HG03575 (cell line): Measurements from ENCODE around the gene NR1H2.

Experiments used
- ATAC-seq: cut with Tn5 transposase; IDR thresholded peaks from one replicate; pipeline ENCODE4 v1.9.1; 2021; ENCODE audit not compliant: unreplicated experiment, insufficient number of reproducible peaks, low FRiP score; ENCODE audit errors: extremely low read depth

The NR1H2 gene

DNA sequence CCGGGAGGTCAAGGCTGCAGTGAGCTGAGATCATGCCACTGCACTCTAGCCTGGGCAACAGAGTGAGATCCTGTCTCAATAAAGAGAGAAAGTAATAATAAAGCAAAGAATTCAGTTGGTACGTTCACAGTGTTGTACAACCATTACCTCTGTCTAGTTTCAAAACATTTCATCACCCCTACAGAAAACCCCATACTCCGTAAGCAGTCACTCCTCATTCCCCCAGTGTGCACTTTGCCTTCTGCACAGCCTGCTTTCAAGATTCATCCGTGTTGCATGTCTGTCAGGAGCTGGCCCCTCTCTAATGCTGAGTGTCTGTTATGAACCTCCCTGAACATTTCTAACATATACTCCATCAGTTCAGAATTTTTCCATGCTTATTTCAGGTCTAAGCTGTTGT, 17.3 kb downstream of the NR1H2 start:
- no peak for ATAC-seq

DNA sequence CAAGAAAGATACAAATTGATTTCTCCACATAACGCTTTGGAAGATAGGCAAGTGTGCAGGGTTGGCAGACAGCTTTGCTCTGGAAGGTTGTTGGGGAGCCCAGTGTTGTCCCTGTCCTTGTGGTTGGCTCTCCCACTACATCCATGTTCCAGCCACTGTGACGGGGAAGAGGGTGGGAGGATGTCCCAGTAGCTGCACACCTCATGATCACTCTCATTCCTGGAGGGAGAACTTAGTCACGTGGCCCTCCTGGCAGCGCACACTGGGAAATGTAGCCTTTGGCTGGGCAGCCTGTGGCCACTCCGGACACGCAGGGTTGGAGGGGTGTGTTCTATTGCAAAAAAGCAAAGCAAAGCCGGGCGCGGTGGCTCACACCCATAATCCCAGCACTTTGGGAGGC, 17.8 kb downstream of the NR1H2 start:
- ATAC-seq: no peak

DNA sequence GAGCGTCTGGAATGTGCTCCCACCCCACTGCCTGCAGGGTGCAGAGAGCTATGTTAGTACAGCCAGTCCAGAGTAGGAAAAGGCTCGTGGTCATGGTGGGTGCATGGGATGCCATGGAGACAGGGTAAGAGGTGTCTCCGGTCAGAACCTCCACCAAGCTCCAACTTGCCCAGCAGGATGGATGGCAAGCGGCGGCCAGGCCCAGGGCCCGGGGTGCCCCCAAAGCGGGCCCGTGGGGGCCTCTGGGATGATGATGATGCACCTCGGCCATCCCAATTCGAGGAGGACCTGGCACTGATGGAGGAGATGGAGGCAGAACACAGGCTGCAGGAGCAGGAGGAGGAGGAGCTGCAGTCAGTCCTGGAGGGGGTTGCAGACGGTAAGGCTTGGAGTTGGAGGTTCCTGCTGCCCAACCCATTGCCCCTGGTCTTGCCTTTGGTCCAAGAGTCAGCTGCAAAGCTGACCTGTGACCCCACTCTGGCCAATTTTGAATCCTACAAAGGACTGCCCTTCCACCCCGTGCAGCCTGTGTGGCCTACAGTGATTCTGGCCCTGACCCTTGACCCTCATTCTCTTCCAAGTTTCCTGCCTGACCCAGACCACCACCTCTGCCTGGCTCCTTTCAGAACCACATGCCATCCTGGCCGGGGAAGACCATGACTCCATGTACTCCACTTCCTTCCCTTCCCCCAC, 22.6 kb downstream of the NR1H2 start:
- ATAC-seq: no peak

DNA sequence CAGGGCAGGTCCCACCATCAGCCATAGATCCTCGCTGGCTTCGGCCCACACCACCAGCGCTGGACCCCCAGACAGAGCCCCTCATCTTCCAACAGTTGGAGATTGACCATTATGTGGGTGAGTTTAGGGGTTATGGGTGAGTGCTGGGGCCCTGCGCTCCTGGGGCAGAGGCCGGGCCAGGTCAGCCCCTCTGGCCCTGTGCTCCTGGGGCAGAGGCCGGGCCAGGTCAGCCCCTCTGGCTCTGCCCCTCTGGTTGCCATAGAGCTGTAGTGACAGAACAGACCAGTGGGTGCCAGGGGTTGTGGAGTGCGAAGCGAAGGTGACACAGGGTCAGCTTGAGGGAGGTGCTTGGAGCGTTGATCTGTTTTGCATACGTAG, 23.1 kb downstream of the NR1H2 start:
- ATAC-seq: no peak

DNA sequence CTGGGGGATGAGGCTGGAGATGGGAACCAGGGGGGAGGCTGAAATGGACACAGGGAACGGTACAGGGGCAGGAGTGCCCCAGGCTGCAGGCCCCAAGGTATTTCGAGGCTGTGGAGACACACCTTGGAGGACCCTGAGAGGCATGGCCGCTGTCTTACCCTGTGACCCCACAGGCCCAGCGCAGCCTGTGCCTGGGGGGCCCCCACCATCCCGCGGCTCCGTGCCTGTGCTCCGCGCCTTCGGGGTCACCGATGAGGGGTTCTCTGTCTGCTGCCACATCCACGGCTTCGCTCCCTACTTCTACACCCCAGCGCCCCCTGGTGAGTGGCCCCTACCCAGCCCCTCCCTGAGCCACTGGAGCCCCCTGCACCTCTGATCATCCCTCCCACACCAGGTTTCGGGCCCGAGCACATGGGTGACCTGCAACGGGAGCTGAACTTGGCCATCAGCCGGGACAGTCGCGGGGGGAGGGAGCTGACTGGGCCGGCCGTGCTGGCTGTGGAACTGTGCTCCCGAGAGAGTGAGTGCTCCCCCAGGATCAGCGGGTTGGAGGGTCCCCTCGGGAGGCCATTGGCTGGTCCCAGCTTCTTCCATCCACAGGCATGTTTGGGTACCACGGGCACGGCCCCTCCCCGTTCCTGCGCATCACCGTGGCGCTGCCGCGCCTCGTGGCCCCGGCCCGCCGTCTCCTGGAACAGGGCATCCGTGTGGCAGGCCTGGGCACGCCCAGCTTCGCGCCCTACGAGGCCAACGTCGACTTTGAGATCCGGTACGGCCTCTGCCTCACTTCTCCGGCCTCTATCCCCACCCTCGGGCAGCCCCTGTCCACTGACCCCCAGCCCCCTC, 25.6 kb downstream of the NR1H2 start:
- ATAC-seq: no peak

DNA sequence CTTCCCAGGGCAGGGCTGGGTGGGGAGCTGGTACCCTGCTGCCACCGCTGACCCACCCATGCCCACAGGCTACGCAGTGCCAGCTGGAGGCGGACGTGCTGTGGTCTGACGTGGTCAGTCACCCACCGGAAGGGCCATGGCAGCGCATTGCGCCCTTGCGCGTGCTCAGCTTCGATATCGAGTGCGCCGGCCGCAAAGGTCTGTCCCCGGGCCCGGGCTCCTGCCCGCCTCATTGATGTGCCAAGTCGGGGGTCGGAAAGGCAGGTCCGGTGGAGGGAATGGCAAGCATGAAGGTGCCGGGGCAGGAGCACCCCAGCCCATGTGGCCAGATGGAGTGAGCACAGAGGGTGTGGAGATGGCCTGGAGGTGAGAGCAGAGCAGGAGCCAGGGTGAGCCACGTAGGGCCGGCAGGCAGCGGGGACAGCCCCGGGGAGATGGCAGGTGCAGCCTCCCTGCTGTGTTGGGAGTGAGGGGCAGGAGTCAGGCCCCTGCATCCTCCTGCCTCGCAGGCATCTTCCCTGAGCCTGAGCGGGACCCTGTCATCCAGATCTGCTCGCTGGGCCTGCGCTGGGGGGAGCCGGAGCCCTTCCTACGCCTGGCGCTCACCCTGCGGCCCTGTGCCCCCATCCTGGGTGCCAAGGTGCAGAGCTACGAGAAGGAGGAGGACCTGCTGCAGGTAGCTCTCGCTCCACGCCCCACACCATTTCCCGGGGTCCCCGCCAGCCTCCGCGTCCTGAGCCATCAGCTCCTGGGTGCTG, 26.5 kb downstream of the NR1H2 start:
- no peak for ATAC-seq

DNA sequence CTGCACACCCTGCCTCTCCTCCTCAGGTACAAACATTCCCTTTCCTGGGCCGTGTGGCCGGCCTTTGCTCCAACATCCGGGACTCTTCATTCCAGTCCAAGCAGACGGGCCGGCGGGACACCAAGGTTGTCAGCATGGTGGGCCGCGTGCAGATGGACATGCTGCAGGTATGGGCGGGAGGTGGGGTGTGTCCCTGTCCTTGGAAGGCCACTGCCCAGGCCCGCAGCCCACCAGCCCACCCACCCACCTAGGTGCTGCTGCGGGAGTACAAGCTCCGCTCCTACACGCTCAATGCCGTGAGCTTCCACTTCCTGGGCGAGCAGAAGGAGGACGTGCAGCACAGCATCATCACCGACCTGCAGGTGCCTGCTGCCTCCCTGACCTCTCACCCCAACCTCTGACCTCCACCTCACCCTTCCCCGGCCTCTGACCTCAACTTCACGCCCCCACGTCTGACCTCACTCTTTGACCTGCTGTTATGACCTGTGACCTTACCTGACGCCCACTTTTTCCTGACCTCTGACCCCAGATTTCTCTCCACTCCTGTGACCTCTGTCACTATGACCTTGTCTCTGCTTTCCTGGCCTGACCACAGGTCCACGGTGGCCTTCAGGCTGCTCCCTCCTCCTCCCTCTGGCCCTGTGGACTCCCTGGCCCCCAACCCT, 30.0 kb downstream of the NR1H2 start:
- ATAC-seq: no peak

DNA sequence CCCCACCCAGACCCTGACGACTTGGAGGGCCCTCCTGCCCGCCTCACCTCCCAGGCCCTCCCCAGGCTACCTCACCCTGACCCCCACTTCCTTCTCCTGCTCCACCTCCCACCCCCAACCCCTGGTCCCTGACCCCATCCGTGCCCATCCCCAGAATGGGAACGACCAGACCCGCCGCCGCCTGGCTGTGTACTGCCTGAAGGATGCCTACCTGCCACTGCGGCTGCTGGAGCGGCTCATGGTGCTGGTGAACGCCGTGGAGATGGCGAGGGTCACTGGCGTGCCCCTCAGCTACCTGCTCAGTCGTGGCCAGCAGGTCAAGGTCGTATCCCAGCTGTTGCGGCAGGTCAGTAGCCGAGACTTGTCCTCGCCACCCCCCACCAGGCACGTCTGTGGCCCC, 30.6 kb downstream of the NR1H2 start:
- no peak for ATAC-seq

DNA sequence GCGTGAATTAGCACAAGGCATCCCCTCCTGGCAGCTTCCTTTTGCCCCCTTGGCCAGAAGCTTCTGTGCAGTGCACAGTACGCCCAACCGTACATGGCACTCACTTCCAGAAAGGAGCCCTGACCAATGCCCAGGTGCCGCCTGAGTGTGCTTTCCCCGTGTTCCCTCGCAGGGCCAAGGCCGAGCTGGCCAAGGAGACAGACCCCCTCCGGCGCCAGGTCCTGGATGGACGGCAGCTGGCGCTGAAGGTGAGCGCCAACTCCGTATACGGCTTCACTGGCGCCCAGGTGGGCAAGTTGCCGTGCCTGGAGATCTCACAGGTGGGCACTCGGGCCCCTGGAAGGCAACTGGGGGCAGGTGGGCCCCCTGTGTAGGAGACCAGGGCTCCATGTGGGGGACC, 33.1 kb downstream of the NR1H2 start:
- ATAC-seq: no peak

DNA sequence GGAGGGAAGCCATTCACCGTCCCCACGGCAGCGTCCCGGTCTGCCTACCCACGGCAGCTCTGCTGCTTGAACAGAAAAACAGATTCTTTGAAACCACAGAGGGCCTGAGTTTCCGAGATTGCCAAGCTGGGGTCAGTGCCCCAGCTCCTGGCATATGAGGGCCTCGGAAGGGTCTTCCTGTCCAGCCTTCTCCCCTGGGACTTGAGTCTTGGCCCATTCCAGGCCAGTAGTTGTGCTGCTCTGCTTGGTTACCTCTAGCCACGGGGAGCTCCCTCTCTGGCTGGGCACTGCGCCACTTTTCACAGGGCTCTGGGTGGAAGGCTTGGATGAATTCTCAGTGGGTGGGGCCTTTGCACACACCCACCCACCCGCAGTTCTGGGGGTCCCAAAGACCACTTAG, 33.9 kb downstream of the NR1H2 start:
- no peak for ATAC-seq

DNA sequence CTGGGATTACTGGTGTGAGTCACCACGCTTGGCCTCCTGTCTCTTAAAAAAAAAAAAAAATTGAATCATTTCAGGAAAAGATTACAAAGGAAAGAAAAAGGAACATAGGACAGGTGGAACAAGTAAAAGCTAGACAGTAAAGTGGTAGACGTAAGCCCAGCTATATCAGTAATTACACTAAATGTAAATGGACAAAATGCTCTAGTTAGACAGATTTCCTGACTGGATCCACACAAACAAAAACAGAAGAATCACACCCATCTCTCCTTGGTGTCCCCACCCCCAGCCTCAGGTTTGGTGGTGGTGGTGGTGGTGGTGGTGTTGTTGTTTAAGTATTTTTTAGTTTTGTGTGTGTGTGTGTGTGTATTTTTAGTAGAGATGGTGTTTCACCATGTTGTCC, 36.2 kb downstream of the NR1H2 start:
- no peak for ATAC-seq

DNA sequence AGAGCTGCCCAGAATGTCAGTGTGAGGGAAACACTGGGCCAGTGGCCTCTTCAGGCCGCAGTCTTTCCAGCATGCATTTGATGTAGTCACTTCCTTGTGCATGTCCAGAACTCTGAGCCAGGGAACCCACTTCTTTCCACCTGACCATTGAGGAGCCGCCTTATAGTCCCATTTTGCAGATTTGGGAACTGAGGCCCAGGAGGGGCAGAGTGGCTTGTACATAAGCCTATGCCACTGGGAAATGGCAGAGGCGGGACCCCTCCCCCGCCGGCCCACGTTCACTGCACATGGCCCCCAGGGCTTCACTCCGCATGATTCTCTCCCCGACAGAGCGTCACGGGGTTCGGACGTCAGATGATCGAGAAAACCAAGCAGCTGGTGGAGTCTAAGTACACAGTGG, 36.8 kb downstream of the NR1H2 start:
- ATAC-seq: no peak

DNA sequence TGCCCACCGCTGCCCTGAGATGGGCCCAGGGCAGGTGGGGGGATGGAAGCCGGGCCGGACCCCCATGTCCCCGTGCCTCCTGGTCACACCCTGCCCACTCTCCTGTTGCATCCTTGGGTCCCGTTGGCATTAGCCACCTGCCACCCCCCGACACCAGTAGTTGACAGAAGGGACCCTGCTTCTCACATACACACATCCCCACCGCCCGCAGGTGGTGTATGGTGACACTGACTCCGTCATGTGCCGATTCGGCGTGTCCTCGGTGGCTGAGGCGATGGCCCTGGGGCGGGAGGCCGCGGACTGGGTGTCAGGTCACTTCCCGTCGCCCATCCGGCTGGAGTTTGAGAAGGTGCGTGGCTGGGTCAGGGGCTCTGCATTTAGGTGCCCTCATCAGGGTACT, 37.3 kb downstream of the NR1H2 start:
- no peak for ATAC-seq

DNA sequence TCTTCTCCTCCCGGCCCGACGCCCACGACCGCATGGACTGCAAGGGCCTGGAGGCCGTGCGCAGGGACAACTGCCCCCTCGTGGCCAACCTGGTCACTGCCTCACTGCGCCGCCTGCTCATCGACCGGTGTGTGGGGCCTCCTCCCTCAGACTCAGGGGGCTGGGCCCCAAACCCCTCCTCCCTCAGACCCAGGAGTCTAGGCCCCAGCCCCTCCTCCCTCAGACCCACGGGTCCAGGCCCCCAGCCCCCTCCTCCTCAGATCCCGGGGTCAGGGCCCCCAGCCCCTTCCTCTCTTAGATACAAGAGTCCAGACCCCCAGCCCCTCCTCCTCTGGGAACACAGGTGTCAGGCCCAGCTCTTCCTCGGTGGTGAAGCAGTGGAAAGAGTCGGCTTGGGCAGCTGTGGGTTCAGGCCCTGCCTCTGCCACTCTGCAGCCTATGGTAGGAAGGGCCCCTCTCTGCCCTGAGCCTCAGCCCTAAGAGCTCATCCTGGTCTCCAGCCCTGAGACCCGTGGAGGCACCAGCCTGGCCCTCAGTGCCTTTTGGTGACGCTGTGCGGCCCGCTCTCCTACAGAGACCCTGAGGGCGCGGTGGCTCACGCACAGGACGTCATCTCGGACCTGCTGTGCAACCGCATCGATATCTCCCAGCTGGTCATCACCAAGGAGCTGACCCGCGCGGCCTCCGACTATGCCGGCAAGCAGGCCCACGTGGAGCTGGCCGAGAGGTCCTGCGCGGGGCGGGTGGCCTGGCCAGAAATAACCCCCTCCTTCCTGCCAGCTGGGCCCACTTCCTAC, 38.8 kb downstream of the NR1H2 start:
- ATAC-seq: no peak

DNA sequence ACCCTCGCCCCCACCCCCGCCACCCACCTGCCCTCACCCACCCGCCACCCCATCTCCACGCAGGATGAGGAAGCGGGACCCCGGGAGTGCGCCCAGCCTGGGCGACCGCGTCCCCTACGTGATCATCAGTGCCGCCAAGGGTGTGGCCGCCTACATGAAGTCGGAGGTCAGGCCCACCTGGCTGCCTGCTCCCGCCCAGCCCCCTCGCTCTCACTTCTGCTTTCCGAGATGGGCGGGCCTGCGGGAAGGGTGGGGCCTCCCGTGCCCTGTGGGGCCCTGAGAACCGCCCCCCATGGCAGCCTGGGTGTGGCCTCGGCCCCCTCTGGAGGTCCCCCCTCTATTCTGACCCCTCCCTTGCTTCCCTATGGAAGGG, 39.4 kb downstream of the NR1H2 start:
- no peak for ATAC-seq

DNA sequence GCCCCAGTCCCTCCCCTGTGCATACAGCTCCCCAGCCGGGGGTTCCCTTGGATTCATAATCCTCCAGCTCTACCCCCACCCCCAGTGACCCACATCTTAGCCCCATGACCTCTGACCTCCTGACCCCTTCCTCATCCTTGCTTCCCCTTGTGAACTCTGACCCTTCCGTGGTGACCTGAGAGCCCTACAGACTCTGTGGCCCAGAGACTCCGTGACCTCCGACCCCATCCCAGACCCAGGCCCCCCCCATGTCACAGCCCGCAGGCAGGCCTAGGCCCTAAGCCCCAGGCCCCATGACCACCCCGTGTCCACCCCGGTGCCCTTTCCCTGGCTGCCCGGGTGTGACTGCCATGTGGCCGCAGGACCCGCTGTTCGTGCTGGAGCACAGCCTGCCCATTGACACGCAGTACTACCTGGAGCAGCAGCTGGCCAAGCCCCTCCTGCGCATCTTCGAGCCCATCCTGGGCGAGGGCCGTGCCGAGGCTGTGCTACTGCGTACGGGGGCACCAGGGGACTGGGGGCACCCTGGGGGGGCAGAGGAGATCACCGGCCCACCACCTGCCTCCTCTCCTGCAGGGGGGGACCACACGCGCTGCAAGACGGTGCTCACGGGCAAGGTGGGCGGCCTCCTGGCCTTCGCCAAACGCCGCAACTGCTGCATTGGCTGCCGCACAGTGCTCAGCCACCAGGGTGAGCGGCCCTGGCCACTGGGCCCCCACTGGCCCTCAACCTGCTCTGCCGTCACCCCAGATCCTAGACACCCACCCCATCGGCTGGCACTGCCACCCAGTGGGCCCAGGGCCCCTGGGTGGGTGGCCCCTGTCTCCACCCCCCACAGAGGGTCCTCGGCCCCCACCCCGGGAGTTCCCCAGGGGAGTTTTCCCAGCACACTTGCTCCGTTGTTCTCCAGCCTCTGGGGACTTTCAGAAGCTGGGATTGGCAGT, 40.0 kb downstream of the NR1H2 start:
- ATAC-seq: no peak

DNA sequence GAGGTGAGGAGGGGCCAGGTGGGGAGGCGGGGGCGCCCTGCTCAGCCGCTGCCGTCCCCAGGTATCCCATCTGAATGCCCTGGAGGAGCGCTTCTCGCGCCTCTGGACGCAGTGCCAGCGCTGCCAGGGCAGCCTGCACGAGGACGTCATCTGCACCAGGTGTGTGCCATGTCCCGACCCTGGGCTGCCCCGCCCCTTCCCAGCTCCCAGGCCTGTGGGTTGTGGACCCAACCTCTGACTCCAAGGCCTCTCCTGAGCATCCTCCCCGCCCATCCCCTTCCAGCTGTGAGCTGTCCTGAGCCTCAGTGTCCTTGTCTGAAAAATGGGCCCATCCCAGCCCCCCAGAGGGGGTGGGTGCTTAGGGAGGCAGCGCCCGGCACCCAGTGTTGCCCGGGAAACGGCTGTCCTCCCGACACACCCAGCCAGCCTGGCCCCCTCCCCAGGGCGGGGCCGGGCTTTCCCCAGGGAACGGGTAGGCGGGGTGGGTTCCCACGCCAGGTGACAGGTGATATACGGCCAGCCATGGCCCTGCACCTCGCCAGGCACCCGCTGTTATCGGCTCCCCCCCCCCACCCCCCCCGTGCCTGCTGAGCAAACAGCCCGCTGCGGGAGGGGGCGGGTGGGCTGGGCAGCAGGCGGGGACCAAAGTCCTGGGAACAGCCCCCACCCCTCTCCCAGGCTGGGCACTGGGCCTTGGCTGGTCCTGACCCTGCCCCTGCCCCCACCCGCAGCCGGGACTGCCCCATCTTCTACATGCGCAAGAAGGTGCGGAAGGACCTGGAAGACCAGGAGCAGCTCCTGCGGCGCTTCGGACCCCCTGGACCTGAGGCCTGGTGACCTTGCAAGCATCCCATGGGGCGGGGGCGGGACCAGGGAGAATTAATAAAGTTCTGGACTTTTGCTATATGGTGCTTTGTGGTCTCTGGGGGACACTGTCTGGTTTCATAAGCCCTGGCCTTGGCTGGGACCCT, 41.1 kb downstream of the NR1H2 start:
- no peak for ATAC-seq
